NCI-H526 treated with DMSO at 0.1 percent for 48 hours (cell line): ENCODE measurements around the gene SIRT2.
"Not testable (repeated sequence)": the region's sequence is repeated elsewhere in the genome, so short reads cannot be mapped to it uniquely, and the experiment has no call there.

ENCODE experiments used
- DNase-seq: peaks from one replicate; lab custom pipeline; 2025; lab: John Stamatoyannopoulos, UW

SIRT2 gene

DNA sequence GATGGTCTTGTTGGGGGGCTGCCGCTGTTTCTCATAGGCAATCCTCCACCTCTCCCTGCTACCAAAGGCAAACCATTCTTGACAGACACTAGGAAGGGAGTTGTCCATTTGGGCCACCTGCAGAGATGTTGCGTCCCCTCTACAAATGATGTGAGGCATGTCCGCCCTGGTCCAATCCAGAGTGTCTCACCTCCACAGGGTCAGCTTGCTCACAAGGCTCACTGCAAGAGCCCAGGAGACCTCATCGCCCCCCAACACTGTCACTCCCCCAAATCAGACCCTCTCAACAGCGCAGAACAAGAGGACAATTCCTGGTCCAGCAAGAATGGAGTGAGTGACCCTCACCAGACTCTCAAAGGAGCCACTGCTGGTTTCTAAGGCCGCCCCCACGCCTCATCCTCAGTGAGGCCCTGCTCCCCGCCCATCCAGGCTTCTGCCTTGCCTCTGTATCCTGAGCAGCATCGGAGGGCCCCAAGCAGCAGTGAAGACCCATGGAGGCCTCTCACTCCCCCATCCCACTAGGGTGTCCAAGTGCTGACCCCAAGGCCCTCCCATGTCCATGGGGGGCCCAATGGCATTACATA, 56.2 kb downstream of the SIRT2 start:
- no peak for DNase-seq

DNA sequence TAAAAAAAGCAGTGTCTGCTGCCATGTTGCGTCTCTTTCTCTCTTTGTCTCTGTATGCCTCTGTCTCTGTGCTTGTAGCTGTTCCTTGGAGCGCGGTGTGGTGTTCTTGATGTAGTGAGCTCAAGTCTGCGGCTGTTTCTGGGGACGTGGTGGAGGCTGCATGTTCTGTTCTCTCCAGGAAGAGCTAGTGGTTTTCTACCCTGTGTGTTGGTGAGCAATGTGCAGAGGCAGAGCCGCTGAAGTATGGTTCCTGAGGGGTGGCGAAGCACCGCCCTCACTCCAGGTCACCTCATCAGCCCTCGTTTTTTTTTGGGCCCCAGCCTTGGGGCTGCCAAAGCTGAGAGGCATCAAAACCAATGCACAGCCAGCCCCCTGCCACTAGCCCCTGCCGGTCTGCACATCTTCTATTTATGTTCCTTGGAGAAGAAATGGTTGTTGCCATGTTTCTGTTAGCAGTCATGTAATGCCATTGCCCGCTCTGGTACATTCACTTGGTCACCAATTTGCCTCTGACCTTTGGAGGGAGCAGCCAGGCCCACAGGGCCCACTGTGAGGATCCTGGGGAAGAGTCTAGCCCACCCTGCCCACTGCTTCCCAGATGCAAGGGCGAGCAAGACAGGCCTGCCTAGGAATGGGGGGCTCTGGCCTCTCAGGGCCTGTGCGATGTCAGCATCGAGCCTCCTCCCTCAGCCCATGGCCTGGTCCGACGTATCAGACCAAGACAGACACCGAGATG, 56.8 kb downstream of the SIRT2 start:
- no peak for DNase-seq

DNA sequence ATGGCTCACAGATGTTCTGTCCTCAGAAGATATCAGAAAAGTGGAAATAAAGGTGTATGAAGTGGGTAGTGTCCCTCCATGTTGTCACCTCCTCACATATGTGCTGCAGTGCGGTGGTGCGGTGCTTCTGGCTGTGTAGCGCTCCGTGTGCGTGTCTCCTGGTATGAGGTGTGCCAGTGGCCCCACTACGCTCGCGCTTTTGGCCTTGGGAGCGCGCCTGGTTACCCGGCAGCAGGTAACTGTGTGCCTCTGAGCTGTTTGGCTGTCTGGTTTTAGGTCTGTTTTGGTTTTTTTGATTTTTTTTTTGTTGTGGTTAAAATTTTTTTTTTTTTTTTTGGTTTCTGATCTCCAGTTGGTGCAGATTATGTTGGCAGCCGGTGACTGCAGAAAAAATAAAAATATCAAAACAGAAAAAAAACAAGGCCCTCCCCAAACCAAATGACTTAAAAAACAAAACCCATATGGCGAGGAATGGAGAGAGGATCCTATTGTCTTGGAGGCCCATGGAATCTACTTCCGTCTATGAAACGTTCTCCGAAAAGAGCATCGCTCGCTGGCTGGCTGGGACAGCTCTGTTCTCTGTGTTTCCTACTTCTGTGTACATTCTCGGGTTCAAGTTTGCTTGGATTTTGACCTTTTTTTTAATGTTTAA, 57.5 kb downstream of the SIRT2 start:
- DNase-seq: no peak

DNA sequence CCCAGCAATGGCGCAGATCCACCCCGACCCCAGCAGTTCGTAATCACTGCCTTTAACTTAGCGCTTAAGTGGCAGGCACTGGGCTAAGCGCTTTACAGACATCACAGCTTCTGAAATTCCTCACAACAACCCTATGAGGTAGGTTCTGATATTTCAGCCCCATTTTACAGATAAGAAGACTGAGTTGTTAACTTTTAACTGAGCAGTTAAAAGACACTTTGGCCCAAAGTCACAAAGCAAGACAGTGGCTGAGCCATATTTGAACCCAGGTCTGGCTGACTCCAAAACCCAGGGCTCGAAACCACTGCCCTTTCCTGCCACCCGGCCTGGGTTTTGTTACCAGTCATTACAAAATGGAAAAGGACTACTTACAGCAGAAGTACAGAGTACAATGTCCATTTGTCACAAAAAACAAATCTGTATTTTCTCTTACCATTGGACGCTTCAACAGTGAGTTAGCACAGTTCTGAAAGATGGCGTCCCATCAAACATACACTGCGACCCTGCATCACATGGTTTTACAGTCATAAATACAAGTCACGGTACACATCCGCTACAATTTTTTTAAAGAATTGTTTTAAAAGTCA, 58.1 kb downstream of the SIRT2 start:
- DNase-seq: no peak

DNA sequence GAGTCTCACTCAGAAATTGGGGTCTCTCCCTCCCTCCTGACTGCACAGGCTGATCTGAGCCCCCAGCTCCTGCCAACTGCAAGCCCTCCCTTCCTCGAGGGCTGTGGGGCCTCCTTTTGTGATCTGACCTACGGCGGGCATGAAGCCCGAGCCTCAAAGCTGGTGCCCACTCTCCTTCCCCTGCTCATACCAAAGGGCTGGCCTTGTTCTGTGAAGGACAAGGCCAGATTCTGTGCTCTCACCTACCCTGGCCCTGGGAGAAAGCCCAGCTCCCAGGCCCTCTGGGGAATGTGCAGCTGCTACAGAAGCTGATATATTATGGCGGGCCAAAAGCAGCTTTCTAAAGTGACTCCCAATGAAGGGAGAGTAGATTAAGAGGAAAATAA, 58.8 kb downstream of the SIRT2 start:
- DNase-seq: no peak

DNA sequence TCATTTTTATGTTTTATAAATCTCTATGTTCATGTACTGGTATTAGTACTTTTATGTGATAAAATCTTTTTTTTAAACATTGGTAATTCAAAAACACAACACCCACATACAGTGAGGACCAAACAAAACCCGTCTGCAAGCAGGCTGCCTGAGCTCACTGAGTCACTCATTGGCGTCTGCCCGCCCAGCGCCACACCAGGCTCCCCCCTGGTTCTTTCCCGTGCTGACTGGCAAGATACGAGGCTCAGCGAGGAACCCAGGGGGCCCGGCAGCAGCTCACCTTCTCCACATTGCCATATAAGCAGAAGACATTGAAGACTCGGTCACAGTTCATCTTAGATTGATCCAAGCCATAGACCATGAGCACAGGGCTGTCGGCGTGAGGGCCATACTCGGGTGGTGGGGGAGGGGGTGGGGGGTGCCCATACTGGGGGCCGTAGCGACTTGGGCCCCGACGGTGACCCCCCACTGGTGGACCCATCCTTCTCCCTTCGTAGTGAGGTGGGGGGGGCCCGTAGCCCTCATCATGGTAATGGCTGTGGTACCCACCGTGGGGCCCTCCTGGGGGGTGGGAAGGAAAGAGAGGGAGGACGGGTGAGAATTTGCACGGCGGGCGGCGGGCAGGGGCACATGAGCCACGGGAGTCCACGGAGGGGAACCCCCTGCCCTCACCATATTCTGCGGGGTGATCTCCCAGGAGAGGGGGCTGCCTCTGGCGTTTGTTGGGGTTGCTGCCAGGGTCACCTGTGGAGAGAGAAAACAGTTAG, 59.4 kb downstream of the SIRT2 start:
- DNase-seq: no peak

DNA sequence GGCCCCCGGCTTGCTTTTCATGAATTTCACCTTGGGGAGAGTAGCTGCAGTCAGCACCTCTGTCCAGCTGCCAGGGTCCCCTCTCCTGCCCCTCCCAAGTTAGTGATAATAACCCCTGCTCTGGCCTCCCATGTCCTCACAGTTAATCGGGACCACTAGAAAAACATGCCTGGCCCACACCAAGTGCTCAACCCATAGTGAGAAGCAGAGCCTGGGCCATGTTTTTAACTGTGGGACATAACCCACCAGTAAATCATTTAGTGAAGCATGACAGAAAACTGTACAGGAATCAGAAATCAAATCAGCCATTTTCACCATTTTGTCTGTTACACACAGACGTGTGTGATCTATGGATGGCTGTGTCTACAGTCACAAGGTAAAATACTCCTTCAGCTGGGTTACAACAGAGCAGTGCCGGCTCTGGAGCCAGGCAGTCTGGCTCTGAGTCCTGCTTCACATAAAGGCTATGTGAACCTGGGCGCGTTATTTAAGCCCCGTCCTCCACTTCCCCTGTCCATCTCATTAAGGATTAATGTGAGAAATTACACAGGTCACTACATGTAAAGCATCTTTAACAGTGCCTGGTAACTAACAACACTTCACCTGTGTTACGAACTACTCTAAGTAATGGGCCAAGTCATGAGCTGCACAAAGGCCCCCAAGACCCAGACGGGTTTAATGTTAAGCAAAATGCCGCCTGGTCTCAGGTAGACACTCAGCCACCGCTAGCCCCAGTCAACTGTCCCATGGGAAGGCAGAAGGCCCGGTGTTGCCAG, 60.2 kb downstream of the SIRT2 start:
- DNase-seq: no peak

DNA sequence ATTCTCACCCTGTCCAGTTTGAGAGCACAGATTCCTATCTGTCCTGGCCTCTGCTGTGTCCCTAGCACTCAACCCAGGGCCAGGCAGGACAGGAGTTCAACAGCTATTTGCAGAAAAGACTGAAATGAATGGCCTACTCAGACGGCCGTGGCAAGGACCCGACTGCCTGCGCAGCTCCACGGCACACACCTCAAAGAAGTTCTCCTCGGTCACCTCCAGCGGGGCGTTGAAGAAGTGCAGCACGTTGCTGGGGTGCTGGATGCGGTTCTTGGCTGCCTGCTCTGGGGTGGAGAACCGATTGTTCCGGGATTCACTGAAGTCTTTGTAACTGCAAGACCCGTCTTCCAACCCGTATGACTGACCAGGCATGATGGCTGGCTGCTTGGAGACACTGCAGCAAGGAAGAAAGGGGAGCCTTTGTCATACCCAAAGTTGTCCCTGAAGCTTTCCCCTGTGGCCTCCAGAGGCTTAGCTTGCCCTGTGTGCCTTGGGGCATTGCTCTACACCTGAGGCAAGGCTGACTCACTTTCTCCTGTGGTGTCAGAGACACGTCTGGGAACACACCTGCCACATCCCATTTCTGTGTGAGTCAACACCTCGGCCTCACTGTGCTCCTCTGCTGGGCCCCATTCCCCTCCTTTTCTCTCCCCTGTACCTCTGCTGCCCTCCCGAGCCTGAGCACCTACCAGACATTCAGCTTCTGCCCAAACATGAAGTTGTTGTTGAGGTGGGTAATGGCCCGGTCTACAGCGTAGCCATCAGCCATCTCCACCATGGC, 61.0 kb downstream of the SIRT2 start:
- DNase-seq: no peak

DNA sequence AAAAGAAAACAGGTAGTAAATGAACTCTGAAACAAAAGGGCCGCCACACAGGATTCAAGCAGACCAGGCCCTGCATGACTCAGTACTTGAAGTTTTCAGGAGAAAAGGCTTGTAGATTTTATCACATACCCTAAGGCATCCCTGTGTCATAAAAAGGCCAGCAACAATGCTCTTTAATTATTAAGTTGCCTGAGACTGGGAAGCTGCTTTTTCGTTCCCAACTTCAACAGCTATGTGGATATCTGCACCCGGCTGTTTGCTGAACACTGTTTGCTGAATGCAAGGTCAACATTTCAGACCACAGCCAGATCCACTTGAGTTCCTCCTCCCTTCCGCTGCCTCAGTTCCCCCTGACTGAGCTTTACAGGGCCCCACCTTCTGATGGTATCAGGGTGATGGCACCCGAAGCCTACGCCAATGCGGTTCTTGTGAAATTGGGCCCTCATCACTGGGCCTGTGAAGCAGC, 61.7 kb downstream of the SIRT2 start:
- DNase-seq: no peak

DNA sequence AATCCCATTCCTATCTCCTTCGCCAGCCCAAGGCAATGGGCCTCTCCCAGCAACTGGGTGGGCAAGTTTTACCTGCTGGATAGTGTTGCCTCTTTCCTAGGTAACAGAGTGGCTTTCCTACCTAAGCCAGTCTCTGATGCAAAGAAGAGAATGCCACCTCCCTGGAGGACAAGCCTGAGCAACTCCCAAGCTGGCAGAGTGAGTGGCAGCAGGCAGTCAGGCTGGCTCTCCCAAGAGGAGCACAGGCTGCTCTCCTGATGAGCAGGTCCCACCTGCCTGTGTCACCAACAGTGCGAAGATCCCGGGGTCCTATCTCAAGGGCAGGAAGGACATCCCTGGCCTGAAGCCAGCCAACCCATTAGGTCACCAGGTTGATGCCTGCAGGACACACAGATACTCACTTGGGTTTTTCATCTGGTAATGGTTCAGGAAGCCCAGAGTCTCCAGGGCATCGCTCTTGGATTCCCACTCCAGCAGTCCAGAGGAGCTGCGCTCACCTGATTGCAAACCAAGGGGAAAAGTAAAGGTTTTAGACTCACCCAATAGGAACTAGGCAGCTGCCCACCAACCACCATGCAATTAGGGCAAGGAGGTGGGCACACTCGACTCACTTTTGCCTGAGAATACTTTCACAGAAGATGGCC, 62.3 kb downstream of the SIRT2 start:
- no peak for DNase-seq

DNA sequence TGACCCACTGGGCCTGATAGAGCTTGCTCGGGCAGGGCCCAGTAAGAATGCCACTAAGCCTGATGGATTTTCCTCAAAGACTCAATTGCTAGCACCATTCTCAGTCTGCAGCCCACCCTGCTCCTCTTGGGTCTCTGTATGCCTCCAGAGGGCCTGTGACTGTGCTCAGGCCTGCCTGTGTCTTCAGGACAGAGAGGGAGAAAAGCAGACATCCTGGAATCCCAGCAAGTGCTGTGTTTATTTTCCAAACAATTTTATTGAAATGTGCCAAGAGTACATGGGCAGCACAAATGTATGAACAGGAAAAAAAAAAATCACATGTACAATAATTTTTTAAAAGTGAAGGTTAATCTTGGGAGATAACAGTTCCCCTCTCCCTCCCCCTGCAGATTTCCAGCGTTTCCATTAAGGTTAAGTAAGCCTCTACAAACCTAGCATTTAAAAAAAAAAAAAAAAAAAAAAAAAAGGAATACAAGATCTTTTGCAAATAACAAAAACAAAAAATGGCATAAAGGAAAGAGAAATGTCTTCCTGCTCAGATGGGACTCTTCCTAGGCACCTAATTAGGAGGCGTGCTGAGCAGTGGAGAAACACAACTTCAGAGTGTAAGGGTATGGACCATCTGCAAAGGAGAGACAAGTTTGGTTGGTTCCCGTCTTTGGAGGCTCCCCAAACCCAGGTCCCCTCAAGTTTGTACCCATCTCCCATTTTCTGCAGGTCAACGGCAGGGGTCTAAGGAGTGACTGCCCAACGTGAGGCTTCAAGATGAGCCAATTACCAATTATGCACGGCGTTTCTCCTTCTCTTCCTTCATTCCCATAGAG, 63.0 kb downstream of the SIRT2 start:
- no peak for DNase-seq

DNA sequence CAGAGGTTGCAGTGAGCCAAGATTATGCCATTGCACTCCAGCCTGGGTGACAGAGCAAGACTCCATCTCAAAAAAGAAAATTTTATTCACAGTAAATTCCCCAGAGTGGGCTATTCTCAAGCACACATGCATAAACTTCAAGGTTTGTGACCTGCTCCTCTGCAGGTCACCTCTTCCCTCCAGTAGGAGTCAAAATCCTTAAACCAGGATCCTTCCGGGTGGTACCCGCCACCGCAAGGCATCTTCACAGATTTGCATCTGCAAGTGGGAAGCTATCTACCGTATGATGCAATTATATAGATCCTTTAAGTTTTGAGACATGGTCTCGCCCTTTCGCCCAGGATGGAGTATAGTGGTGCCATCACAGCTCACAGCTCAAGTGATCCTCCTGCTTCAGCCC, 64.8 kb downstream of the SIRT2 start:
- no peak for DNase-seq

DNA sequence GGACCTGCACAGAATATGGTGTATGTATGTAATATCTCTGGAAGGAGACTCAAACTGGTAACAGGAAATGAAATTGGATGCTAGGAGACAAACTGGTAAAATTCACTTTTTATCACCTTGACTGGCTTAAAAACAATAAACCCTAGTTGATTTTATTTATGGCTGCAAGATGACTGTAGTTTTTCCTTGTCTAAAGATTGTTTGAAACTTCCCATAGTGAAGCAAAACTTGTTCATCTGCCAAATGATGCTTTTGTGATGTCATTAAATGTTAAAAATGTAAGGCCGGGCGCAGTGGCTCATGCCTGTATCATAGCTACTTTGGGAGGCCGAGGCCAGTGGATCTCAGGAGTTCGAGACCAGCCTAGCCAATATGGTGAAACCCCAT, 65.3 kb downstream of the SIRT2 start:
- DNase-seq: no peak

DNA sequence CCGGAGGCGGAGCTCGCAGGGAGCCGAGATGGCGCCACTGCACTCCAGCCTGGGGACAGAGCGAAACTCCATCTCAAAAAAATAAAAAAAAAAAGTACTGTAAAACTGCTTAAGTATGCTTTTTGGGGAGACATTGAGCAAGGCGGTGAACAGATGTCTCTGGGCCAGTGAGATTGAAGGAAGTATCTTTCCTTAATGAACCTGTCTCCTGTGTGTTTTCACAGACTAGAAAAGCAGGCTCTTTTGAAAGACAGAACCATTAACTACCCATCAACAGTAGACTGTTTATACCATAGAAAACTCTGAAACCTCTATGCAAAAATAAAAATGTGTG, 66.4 kb downstream of the SIRT2 start:
- no peak for DNase-seq

DNA sequence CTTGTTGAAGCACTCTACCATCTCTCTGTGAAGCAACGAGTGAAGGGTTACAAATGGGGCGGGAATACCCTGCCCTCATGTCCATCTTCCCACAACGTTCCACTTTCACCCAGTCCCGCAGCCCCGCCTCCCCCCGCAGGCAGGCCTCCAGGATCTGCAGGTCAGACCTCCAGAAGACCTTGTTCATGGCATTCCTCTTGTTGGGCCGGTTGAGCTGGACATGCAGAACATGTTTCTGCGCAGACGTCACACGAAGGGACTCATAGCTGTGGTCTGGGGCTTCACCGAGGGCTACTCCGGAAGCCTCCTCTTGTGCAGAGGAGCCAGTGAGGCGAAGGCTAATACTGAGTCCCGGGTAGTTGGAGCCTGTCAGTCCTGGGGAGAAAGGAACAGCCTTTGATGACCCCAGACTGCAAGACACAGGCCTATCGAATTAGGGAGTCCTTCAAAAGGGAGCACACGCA, 68.2 kb downstream of the SIRT2 start:
- DNase-seq: no peak

DNA sequence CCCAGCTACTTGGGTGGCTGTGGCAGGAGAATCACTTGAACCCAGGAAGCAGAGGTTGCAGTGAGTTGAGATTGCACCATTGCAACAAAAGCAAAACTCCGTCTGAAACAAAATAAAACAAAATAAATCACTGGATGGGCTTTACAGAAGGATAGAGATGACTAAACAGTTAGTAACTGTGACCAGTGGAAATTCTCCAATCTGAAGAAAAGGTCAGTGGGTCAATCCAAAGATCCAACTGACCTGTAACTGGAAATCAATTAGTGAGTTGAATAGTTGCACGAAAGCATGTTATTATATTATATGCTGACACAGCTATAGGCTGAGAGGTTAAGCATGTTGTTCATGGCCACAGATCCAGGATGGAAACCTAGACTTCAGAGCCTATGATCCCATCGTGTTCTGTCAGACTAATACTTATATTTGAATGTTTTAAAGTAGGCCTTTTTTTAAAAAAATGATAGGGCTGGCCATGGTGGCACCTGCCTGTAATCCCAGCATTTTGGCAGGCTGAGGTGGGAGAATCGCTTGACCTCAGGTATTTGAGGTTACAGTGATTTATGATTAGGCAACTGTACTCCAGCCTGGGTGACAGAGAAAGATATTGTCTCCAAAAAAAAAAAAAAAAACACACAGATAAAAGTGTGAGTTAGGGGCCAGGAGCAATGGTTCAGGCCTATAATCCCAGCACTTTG, 69.2 kb downstream of the SIRT2 start:
- no peak for DNase-seq

DNA sequence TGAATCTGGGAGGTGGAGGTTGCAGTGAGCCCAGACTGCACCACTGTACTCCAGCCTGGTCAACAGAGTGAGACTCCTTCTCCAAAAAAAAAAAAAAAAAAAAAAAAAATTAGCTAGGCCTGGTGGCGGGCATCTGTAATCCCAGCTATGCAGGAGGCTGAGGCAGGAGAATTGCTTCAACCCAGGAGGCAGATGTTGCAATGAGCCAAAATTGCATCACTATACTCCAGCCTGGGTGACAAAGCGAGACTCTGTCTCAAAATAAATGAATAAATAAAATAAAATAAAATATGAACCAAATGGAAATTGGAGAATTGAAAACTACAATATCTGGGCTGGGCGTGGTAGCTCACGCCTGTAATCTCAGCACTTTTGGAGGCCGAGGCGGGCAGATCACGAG, 70.2 kb downstream of the SIRT2 start:
- DNase-seq: not testable (repeated sequence)
